Coronary artery (tissue), 2 donors: ENCODE measurements around the gene UBE2G2.

ENCODE experiments used
- DNase-seq: peaks from one replicate; pipeline ENCODE4 v3.0.0-alpha.2; 2017; ENCODE audit warnings: low spot score
- H3K27ac ChIP-seq, 2 donors: fragments of 200-600 bp; sonication (generic); one replicate each; pipeline ENCODE4 v1.5.1; 2016 to 2019
- H3K4me3 ChIP-seq: fragments of 200-600 bp; sonication (generic); 2 replicates; pipeline ENCODE4 v1.5.1; 2016; ENCODE audit warnings: mild to moderate bottlenecking, moderate library complexity
- TF ChIP-seq, protein P1 (sequence below): fragments of 200-600 bp; sonication (generic); IDR thresholded peaks from one replicate; pipeline ENCODE4 v1.5.1; 2019; ENCODE audit warnings: antibody characterized with exemption

The UBE2G2 gene

DNA sequence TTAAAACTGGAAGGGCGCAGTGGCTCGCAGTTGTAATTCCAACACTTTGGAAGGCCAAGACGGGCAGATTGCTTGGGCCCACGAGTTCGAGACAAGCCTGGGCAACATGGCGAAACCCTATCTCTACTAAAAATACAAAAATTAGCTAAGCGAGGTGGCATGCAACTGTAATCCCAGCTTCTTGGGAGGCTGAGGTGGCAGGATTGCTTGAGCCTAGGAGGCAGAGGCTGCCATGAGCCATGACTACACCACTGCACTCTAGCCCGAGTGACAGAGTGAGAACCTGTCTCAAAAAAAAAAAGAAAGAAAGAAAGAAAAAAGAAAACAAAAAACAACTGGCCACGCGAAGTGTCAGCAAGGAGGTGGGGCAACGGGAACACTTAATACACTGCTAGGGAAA is 6.3 kb downstream of the UBE2G2 start:
- TF ChIP-seq, protein P1, sequence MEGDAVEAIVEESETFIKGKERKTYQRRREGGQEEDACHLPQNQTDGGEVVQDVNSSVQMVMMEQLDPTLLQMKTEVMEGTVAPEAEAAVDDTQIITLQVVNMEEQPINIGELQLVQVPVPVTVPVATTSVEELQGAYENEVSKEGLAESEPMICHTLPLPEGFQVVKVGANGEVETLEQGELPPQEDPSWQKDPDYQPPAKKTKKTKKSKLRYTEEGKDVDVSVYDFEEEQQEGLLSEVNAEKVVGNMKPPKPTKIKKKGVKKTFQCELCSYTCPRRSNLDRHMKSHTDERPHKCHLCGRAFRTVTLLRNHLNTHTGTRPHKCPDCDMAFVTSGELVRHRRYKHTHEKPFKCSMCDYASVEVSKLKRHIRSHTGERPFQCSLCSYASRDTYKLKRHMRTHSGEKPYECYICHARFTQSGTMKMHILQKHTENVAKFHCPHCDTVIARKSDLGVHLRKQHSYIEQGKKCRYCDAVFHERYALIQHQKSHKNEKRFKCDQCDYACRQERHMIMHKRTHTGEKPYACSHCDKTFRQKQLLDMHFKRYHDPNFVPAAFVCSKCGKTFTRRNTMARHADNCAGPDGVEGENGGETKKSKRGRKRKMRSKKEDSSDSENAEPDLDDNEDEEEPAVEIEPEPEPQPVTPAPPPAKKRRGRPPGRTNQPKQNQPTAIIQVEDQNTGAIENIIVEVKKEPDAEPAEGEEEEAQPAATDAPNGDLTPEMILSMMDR, result no peak
- DNase-seq, result peak; percentile 11
- Histone ChIP-seq H3K4me3 (no peak overlapping the region), H3K27ac (no peak overlapping the region)

DNA sequence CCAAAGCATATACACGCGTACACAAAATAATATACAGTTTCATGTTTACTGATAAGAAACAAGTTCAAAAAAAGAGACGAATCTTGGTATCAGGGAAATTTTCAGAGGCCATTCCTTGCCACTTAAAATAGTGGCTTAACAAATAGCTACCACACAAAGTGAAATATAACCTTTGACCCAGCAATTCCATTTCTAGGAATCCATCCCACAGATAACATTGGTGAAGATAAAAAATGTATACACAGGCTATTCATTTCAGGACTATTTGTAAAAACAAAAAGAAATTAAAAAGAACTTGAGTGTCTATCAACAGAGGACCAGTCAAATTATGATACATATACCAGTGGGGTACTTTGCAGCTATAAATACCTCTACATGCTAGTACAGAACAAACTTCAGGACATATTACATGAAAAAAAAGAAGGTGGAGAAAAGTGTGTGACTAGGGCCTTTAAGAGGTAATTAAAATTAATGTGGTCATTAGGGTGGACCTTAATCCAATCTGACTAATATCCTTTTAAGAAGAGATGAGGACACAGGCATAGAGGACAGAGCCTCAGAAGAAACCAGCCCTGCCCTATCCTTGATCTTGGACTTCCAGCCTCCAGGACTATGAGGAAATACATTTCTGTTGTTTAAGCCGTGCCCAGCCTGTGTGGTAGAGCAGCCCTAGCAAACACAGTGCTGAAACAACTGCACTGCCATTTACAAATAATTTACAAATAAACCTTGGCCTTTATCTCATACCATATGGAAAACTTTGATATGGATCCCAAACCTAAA is 7.8 kb downstream of the UBE2G2 start:
- no peak for DNase-seq
- no peak overlapping the region for H3K4me3 ChIP-seq
- no peak overlapping the region for H3K27ac ChIP-seq
- TF ChIP-seq, protein P1, result no peak

DNA sequence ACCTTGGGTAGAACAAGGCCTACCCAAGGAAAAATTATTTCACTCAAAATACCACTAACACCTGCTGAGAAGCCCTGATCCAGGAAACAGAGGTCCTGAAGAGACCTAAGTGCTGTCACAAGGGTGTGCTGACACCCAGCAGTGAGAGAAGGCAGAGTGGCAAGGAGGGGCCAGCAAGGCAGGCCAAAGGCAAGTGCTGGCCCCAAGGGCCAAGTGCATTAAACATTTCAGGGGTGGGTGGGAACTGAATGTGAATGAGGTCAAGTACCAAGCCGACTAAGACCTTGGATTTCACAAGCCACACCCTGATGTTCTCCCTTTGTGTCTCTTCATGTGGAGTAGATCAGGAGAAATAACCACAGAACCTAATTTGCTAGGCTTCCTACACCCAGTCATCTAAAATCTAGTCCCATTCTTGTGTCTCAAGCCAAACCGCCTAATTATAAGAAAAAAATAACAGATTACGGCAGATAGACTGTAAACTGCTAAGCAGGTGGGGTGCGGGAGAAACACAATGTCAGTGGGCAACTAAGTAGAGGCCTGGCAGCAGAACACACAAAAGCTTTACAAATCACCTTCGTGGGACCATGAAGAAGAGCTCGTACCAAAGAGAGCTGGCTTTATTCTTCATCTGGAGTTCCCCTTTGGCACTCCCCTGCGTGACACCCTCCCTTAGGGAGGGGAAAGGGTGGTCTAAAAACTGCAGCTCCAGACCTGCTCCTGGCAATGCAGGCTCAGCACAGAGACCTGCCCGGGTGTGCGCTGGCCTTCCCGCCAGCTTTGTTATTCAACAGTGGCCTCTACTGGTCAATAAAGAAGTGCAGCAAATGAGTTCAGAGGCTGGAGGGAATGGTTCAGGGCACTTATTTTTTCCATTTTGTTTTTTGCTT is 8.7 kb downstream of the UBE2G2 start:
- H3K27ac ChIP-seq, result no peak overlapping the region
- DNase-seq, result peak; percentile 74
- TF ChIP-seq, protein P1, result peak; percentile 65
- H3K4me3 ChIP-seq, result no peak overlapping the region

DNA sequence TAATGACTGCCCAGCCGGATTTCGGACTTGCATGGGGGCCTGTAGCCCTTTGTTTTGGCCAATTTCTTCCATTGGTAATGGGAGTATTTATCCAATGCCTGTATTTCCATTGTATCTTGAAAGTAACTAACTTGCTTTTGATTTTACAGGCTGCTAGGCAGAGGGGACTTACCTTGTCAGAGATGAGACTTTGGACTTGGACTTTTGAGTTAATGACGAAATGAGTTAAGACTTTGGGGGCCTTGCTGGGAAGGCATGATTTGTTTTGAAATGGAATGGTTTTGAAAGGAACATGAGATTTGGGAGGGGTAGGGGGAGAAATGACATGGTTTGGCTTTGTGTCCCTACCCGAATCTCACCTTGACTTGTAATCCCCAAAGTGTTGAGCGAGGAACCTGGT is 9.6 kb downstream of the UBE2G2 start:
- no peak for DNase-seq
- no peak overlapping the region for H3K4me3 ChIP-seq
- TF ChIP-seq, protein P1, result no peak
- H3K27ac ChIP-seq, result no peak overlapping the region

DNA sequence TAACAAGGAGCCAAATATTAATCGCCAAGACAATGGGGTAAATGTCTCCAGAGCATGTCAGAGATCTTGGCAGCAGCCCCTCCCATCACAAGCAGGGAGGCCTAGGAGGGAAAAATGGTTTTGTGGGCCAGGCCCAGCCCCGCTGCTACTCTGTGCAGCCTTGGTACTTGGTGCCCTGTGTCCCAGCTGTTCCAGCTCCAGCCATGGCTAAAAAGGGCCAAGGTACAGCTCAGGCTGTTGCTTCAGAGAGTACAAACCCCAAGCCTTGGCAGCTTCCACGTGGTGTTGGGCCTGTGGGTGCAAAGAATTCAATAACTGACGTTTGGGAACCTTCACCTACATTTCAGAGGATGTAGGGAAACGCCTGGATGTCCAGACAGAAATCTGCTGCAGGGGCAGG is 10.4 kb downstream of the UBE2G2 start:
- H3K4me3 ChIP-seq, result no peak overlapping the region
- TF ChIP-seq, protein P1, result no peak
- DNase-seq, result peak; percentile 57
- H3K27ac ChIP-seq, result no peak overlapping the region

DNA sequence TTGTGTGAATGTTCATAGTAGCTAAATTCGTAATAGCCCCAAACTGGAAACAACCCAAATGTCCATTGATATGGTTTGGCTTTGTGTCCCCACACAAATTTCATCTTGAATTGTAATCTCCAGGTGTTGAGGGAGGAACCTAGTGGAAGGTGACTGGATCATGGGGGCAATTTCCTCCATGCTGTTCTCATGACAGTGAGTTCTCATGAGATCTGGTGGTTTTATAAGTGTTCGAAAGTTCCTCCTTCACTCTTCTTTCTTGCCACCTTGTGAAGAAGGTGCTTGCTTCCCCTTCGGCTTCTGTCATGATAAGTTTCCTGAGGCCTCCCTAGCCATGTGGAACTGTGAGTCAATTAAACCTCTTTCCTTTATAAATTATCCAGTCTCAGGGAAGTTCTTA is 11.3 kb downstream of the UBE2G2 start:
- Histone ChIP-seq H3K27ac (no peak overlapping the region), H3K4me3 (no peak overlapping the region)
- TF ChIP-seq, protein P1, result no peak
- DNase-seq, result no peak
